Ovary (tissue), 3 donors: ENCODE measurements around the gene THEMIS2.

ENCODE experiments used
- EP300 ChIP-seq: sonication (generic); formaldehyde crosslinking; IDR thresholded peaks from one replicate; pipeline ENCODE4 v1.6.1; 2017; ENCODE audit warnings: antibody characterized with exemption
- TF ChIP-seq, protein P1 (sequence below), 3 donors: fragments of 450-650 bp in 2 of 3; fragments of 200-600 bp in 1 of 3; IDR thresholded peaks; one replicate each; pipeline versions ENCODE4 v1.5.1 to v1.8.0; 2016 to 2022; ENCODE audit warnings: antibody characterized with exemption in 3 of 3, mild to moderate bottlenecking in 1 of 3
- donor health status: DM: no; HTN: no; CAD: no.

DNA sequence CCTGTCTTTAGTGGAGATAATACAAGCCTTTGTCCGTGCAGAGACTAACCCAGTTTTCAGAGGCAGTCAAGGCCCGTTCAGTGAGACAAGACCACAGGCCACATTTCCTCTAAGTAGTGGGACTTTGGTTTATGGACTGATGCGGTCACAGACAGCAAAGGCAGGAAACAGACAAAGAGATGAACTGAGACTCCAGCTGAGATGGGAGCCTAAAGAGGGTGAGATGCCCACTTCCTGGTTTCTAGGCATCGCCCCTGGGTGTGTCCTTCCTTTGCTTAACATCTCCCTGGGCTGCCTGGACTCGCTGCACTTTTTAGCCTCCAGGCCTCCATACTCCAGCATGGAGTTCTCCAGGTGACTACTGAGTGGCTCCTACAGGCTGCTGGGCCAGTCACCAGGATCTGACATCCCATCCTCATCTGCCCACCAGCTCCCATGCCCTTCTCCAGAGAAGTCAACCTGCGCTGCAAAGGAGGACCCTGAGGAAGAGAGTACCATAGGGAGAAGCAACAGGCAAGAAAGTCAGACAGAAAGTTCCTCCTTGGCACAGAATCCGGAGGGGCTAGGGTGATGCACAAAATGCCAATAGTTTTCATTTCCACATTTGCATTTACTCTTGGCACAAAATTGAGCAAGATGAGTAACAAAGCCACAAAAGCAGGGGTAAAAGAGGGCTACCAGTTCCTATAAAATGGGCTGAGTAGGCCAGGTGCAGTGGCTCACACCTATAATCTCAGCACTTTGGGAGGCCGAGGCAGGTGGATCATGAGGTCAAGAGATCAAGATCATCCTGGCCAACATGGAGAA is 15.1 kb downstream of the THEMIS2 start:
- TF ChIP-seq, protein P1, sequence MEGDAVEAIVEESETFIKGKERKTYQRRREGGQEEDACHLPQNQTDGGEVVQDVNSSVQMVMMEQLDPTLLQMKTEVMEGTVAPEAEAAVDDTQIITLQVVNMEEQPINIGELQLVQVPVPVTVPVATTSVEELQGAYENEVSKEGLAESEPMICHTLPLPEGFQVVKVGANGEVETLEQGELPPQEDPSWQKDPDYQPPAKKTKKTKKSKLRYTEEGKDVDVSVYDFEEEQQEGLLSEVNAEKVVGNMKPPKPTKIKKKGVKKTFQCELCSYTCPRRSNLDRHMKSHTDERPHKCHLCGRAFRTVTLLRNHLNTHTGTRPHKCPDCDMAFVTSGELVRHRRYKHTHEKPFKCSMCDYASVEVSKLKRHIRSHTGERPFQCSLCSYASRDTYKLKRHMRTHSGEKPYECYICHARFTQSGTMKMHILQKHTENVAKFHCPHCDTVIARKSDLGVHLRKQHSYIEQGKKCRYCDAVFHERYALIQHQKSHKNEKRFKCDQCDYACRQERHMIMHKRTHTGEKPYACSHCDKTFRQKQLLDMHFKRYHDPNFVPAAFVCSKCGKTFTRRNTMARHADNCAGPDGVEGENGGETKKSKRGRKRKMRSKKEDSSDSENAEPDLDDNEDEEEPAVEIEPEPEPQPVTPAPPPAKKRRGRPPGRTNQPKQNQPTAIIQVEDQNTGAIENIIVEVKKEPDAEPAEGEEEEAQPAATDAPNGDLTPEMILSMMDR (IDR thresholded peaks at IDR 0.05): no peak
- no peak for TF ChIP-seq EP300
